ENCODE results near the gene PLCL2.

The PLCL2 gene

GRCh38 chr3:16884084-16884747 lies 539 bp upstream of the PLCL2 start:
- DNase-seq (ENCODE audit: insufficient read length) (peak; percentile 86), FAIRE-seq (peak; percentile 78)
- TF ChIP-seq TAF1 (IDR thresholded peaks at IDR 0.05; ENCODE audit: borderline replicate concordance, low read depth, low read length): no peak
- no peak for TF ChIP-seq POLR2AphosphoS5 (IDR thresholded peaks at IDR 0.05; ENCODE audit: low read depth, low read length)
- peak; percentile 5; the same call in 1 of the 2 replicates for TF ChIP-seq POLR2A (IDR thresholded peaks at IDR 0.05; ENCODE audit: low read depth, low read length)

GRCh38 chr3:16885593-16886302 lies 993 bp downstream of the PLCL2 start:
- FAIRE-seq (peak; percentile 75), DNase-seq (ENCODE audit: insufficient read length) (no peak)
- no peak for TF ChIP-seq POLR2AphosphoS5 (IDR thresholded peaks at IDR 0.05; ENCODE audit: low read depth, low read length)
- no peak for TF ChIP-seq POLR2A (IDR thresholded peaks at IDR 0.05; ENCODE audit: low read depth, low read length)
- no peak for TF ChIP-seq TAF1 (IDR thresholded peaks at IDR 0.05; ENCODE audit: borderline replicate concordance, low read depth, low read length)

GRCh38 chr3:16886303-16886683 lies 1.5 kb downstream of the PLCL2 start:
- FAIRE-seq (peak; percentile 85), DNase-seq (ENCODE audit: insufficient read length) (no peak)
- no peak for TF ChIP-seq POLR2A (IDR thresholded peaks at IDR 0.05; ENCODE audit: low read depth, low read length)
- no peak for TF ChIP-seq TAF1 (IDR thresholded peaks at IDR 0.05; ENCODE audit: borderline replicate concordance, low read depth, low read length)
- TF ChIP-seq POLR2AphosphoS5 (IDR thresholded peaks at IDR 0.05; ENCODE audit: low read depth, low read length): no peak

GRCh38 chr3:16887130-16887529 lies 2.4 kb downstream of the PLCL2 start:
- TF ChIP-seq TAF1 (IDR thresholded peaks at IDR 0.05; ENCODE audit: borderline replicate concordance, low read depth, low read length) (no peak), POLR2A (IDR thresholded peaks at IDR 0.05; ENCODE audit: low read depth, low read length) (no peak), POLR2AphosphoS5 (IDR thresholded peaks at IDR 0.05; ENCODE audit: low read depth, low read length) (no peak)
- DNase-seq (ENCODE audit: insufficient read length) (no peak), FAIRE-seq (no peak)

- DNase-seq (ENCODE audit: insufficient read length): no peak
- FAIRE-seq: peak; percentile 48
- TF ChIP-seq POLR2AphosphoS5 (IDR thresholded peaks at IDR 0.05; ENCODE audit: low read depth, low read length) (no peak), TAF1 (IDR thresholded peaks at IDR 0.05; ENCODE audit: borderline replicate concordance, low read depth, low read length) (no peak), POLR2A (IDR thresholded peaks at IDR 0.05; ENCODE audit: low read depth, low read length) (no peak)
Observed at GRCh38 chr3:16888356-16888755, 3.6 kb downstream of the PLCL2 start.

- FAIRE-seq: peak; percentile 90
- no peak for DNase-seq (ENCODE audit: insufficient read length)
- TF ChIP-seq POLR2A (IDR thresholded peaks at IDR 0.05; ENCODE audit: low read depth, low read length) (no peak), POLR2AphosphoS5 (IDR thresholded peaks at IDR 0.05; ENCODE audit: low read depth, low read length) (no peak), TAF1 (IDR thresholded peaks at IDR 0.05; ENCODE audit: borderline replicate concordance, low read depth, low read length) (no peak)
Observed at GRCh38 chr3:16888785-16889607, 4.2 kb downstream of the PLCL2 start.

- DNase-seq (ENCODE audit: insufficient read length): no peak
- no peak for TF ChIP-seq POLR2AphosphoS5 (IDR thresholded peaks at IDR 0.05; ENCODE audit: low read depth, low read length)
- no peak for TF ChIP-seq POLR2A (IDR thresholded peaks at IDR 0.05; ENCODE audit: low read depth, low read length)
- no peak for TF ChIP-seq TAF1 (IDR thresholded peaks at IDR 0.05; ENCODE audit: borderline replicate concordance, low read depth, low read length)
- FAIRE-seq: no peak
Observed at GRCh38 chr3:16890597-16891333, 6.0 kb downstream of the PLCL2 start.

GRCh38 chr3:16893618-16894200 lies 9.0 kb downstream of the PLCL2 start:
- no peak for FAIRE-seq
- no peak for DNase-seq (ENCODE audit: insufficient read length)
- TF ChIP-seq POLR2A (IDR thresholded peaks at IDR 0.05; ENCODE audit: low read depth, low read length) (no peak), POLR2AphosphoS5 (IDR thresholded peaks at IDR 0.05; ENCODE audit: low read depth, low read length) (no peak), TAF1 (IDR thresholded peaks at IDR 0.05; ENCODE audit: borderline replicate concordance, low read depth, low read length) (no peak)

- FAIRE-seq (peak; percentile 62), DNase-seq (ENCODE audit: insufficient read length) (no peak)
- no peak for TF ChIP-seq POLR2A (IDR thresholded peaks at IDR 0.05; ENCODE audit: low read depth, low read length)
- TF ChIP-seq TAF1 (IDR thresholded peaks at IDR 0.05; ENCODE audit: borderline replicate concordance, low read depth, low read length): no peak
- no peak for TF ChIP-seq POLR2AphosphoS5 (IDR thresholded peaks at IDR 0.05; ENCODE audit: low read depth, low read length)
Observed at GRCh38 chr3:16896094-16896627, 11.4 kb downstream of the PLCL2 start.

GRCh38 chr3:16896820-16897219 lies 12.1 kb downstream of the PLCL2 start:
- FAIRE-seq (peak; percentile 57), DNase-seq (ENCODE audit: insufficient read length) (no peak)
- TF ChIP-seq TAF1 (IDR thresholded peaks at IDR 0.05; ENCODE audit: borderline replicate concordance, low read depth, low read length): no peak
- TF ChIP-seq POLR2AphosphoS5 (IDR thresholded peaks at IDR 0.05; ENCODE audit: low read depth, low read length): no peak
- TF ChIP-seq POLR2A (IDR thresholded peaks at IDR 0.05; ENCODE audit: low read depth, low read length): no peak
